IMR-90 (cell line): Measurements from ENCODE around the gene KRT39.

Source experiments
- CTCF ChIP-seq: conservative IDR thresholded peaks from 2 replicates; pipeline ENCODE4 v1.5.1; 2012; ENCODE audit warnings: mild to moderate bottlenecking, low read depth, low read length, improper control_type of control experiment
- MXI1 ChIP-seq: IDR thresholded peaks from 2 replicates; pipeline ENCODE4 v1.6.1; 2012; ENCODE audit warnings: low read depth, mild to moderate bottlenecking, low read length, moderate library complexity, borderline replicate concordance
- POLR2A ChIP-seq: IDR thresholded peaks from 2 replicates; pipeline ENCODE4 v1.6.1; 2012; ENCODE audit warnings: mild to moderate bottlenecking, low read depth, low read length
- RAD21 ChIP-seq: IDR thresholded peaks from 2 replicates; pipeline ENCODE4 v1.6.1; 2012; ENCODE audit warnings: low read length, improper control_type of control experiment
- RFX5 ChIP-seq: IDR thresholded peaks from 2 replicates; pipeline ENCODE4 v1.8.0; 2012; ENCODE audit warnings: low read depth, mild to moderate bottlenecking, low read length, moderate library complexity
- SMC3 ChIP-seq: fragments of 150-350 bp; IDR thresholded peaks from 2 replicates; pipeline ENCODE4 v1.6.1; 2016; ENCODE audit warnings: low read depth, mild to moderate bottlenecking, antibody characterized with exemption, low read length, moderate library complexity

GRCh38 chr17:41013181-41013580 is 46.4 kb upstream of the KRT39 start:
- TF ChIP-seq RAD21 (no peak), MXI1 (no peak), CTCF (no peak), RFX5 (no peak), SMC3 (no peak), POLR2A (no peak)
